DMS53 treated with DMSO at 0.1 percent for 48 hours (cell line): ENCODE results near the gene OR6S1.
"Not testable (repeated sequence)": the region's sequence is repeated elsewhere in the genome, so short reads cannot be mapped to it uniquely, and the experiment has no call there.

Experiments
- DNase-seq: peaks from one replicate; lab custom pipeline; 2025; ENCODE audit not compliant: unreplicated experiment; lab: John Stamatoyannopoulos, UW

The OR6S1 gene

DNA sequence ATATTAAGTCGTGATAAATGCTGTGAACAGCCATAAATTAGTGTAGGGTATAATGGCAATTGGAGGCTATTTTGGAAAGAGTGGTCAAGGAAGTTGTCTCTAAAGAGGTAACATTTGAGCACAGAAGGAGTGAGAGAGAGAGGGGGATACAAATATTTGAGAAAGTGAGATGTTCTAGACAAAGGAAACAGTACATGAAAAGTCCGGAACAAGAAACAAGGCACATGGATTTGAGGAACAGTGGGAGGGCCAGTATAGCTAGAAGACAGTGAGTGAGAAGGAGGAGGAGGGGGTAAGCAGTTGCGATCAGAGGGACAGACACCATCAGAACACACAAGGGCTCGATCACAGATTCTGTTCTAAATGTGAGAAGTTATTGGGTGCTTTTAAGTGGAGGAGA is 30.2 kb downstream of the OR6S1 start:
- DNase-seq = no peak

DNA sequence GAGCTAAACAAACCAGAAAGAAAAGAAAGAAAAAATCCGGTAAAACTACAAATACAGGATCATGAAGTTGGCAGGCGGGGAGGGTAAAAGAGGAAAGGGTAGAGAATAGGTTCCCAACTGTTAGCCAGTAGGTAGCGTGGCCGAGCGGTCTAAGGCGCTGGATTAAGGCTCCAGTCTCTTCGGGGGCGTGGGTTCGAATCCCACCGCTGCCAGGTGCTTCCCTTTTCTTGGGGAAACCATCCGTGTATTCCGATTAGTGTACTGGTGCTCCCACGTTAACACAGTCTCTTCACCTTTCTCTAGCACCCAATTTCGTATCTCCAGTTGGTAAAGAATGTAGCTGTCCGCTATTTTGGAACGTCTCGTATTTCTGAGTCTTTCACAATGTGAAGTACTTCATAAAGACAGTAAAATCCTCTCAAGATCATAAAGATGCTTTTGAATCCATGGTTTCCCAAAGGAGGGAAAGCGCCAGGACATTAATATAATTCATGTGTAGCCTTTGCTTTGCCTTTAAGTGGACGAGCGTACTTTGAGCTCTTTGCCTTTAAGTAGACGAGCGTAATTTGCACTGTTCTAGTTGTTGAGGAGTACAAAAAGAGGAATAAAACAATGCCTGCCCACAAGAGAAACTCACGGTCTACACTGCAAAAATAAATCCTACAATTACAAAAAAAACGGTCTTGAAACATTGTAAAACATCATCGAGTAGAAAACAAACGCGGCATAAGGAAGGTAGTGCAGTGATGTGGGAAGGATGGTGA is 31.3 kb downstream of the OR6S1 start:
- DNase-seq = no peak

GRCh38 chr14:20609215-20610001 is 32.1 kb downstream of the OR6S1 start:
- peak; percentile 30 for DNase-seq

GRCh38 chr14:20608383-20609110 is 32.9 kb downstream of the OR6S1 start:
- DNase-seq = no peak

- no peak for DNase-seq
These were observed 33.9 kb downstream of the OR6S1 start for GRCh38 chr14:20607617-20608016.

DNA sequence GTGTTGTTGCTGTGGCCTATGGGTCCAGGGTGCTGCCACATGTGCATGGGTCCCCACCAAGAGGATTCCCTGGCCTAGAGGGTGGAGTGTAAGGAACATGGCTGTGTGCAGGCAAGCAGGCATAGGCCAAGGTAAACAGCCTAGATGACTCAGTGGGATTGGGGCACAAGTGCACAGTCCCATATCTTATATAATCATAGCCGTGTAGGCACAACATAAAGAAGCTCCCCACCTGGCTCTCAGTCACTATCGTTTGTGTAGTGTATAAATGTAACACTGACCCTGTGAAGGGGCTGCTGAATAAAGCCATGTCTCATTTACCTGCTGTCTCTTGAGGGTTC is 34.6 kb downstream of the OR6S1 start:
- DNase-seq = no peak

- DNase-seq = no peak
These were observed 35.1 kb downstream of the OR6S1 start for GRCh38 chr14:20606190-20606901.

DNA sequence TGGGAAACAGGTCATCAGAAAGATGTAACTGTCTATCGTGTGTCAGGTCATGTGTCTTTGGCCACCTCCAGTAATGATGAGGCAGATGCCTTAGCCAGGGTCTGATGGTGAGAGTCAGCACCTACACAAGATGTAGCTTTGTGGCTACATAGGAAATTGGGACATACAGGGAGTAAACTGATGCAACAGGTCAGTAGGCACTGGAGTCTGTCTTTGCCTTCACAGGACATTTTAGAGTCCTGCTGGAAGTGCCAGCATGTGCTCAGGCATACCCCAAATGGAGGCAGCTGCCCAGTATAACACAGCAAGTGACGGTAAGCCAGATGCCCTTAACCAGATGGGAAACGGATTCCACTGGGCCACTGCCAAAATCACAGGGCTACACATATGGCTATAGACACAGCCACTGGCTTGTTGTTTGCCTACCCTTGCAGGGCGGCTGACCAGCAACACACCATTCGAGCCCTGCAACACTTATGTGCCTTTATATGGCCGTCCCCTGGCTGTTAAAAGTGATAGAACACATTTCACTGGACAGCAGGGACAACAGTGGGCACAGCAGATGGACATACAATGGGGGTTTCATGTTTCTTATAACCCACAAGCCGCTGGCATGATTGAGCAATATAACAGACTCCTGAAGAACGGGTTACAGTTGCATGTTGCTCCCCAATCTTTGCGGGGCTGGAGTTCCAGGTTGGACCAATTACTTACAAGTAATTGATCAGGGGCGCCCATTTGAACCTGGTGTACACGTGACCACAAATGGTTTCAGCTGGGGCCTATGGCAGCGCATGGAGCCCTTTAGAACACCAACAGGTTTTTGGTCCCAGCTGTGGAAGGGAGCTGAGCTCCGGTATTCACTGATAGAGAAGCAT is 37.4 kb downstream of the OR6S1 start:
- no peak for DNase-seq

GRCh38 chr14:20602583-20602982 is 38.9 kb downstream of the OR6S1 start:
- no peak for DNase-seq

DNA sequence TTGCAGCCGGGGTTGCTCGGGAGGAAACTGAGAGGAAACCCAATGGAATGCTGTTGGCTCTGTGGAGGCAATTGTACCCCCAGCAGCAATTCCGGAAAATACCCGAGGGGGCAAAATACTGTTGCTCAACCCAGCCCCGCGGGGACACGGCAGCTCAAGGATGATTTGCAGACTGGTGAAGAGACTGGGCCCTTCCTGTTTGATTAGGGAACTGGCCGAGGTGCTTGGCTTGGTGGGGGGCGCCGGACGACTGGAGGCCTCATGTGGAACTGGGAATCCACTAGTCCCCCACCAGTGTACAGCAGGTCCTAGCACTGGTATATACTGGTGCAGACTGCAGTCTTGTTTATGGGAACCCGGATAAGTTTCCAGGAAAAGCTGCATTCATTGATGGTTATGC is 40.0 kb downstream of the OR6S1 start:
- no peak for DNase-seq

- DNase-seq = no peak
These were observed 44.4 kb downstream of the OR6S1 start for GRCh38 chr14:20597108-20597507.

DNA sequence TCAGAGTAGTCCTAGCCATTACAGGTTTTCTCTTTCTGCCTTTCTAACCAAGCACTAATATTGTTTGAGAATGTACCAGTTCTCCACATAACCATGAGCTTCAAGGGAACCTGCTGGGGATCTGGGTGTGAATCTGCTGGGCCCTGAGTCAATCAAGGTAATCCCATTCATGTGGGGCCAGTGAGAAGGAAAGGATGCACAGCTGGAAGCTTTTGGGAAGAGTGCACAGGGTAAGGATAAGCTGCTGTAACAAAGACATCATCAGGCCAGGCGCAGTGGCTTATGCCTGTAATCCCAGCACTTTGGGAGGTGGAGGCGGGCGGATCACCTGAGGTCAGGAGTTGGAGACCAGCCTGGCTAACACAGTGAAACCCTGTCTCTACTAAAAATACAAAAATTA is 45.8 kb downstream of the OR6S1 start:
- DNase-seq = not testable (repeated sequence)

GRCh38 chr14:20592574-20592973 is 48.9 kb downstream of the OR6S1 start:
- no peak for DNase-seq

DNA sequence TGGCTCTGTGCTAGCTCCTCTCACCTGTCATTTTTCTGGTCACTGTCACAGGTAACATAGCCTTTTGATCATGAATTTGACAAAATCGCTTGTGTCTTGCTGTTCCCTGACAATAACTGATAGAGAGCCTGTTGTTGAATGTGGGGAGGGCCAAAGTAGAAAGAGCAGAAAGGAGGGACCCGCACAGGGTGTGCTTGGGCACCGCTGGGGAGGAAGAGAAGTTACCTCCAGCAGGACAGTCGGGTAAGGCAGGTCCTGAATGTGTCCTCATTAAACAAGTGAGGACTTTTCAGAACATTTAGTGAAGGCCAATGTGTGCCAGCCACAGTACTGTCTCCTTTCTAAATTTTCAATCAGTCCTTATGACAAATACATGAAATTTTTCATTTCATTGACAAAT is 50.3 kb downstream of the OR6S1 start, which contains the start of gene RNASE12:
Gene RNASE12, minus strand, starts transcription at position 142 of the 400 bp plus-strand sequence. CDS start 653 bp downstream, outside the sequence.
- no peak for DNase-seq
